ENCODE results near the gene SARM1. TPM values are rescaled to one million over a fixed set of nuclear protein-coding genes. Genes with fewer than 3 reads are reported as not detected.

The SARM1 gene
- total RNA-seq, 1 experiment from 2014 or later: 6.4 TPM

DNA sequence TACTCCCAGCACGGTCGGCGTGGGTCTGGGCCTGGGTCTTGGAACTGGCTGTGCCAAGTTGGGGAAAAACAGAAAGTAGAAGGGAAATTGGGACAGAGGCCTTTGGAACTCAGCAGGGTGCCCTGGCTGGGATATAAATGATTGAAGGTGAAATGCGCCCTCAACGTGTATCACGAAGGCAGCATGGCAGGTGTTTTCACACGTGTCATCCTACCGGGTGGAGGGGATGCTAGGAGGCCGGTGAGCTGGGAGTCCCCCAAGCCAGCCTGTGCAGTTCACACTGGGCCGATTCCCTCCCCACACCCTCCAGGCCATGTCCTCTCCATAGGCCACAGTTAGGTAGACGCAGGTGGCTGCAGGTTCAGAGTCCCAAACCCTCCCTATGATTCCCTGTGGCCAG is 30.0 kb upstream of the SARM1 start:
- DNase-seq (ENCODE audit: low read depth): no peak

GRCh38 chr17:28342313-28342712 is 29.2 kb upstream of the SARM1 start:
- no peak for DNase-seq (ENCODE audit: low read depth)

- DNase-seq (ENCODE audit: low read depth): no peak
Observed at GRCh38 chr17:28343491-28343932, 28.0 kb upstream of the SARM1 start.

- no peak for DNase-seq (ENCODE audit: low read depth)
Observed at GRCh38 chr17:28344011-28344410, 27.5 kb upstream of the SARM1 start.

- DNase-seq (ENCODE audit: low read depth): no peak
Observed at GRCh38 chr17:28344435-28344901, 27.0 kb upstream of the SARM1 start.

GRCh38 chr17:28345419-28346198 is 25.9 kb upstream of the SARM1 start:
- peak; percentile 15 for DNase-seq (ENCODE audit: low read depth)

- peak; percentile 38 for DNase-seq (ENCODE audit: low read depth)
Observed at GRCh38 chr17:28346199-28346580, 25.3 kb upstream of the SARM1 start.

DNA sequence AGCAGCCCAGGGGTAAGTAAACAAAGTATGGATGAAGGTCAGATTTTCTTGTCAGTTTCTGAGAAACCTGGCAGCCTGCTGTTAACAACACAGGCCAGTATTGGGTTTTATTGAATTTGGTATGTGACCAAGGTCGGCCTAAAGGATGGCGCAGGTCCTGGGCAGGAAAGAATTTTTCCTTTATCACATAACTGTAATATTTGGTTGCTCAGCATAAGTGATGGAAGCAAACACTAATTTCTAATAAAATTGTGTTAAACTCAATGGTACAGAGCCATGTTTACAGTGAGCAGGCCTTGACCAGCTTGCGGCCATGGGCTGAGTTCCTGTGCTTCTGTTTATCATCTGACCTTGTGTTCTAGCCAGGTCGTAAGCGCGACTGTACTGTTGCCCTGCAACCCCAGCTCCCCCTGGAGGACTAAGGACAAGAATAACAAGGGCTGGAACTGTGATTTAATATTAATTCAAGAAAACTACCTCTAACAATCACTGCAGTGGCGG is 24.7 kb upstream of the SARM1 start:
- DNase-seq (ENCODE audit: low read depth): peak; percentile 4

DNA sequence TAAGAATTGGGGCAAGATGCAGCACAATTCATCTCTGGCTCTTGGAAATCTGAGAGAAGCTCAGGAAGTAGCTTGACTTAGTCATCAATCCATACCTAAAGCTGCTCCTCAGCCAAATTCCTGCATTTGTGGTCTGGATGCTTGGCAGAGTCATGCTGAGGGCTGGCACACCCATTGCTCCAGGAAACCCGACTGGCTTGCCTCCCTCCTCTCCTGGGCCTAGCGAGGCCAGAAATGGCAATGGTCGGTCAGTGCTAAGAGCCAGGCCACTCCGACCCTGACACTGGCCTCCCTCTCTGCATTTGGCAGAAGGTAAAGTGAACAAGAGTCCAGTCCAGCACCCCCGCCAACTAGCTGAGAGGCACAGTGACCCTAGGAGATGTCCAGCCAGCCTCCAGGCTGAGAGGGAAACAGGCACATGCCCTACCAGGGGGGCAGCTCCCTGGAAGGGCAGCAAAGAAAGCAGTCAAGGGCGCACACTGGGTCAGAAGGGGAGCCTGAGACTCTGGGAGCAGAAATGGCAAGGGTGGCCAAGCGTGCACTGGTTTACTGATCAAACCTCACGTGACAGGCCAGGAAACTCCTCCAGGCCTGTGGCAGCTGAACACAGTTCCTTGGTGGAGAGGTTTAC is 24.1 kb upstream of the SARM1 start:
- DNase-seq (ENCODE audit: low read depth): peak; percentile 95

DNA sequence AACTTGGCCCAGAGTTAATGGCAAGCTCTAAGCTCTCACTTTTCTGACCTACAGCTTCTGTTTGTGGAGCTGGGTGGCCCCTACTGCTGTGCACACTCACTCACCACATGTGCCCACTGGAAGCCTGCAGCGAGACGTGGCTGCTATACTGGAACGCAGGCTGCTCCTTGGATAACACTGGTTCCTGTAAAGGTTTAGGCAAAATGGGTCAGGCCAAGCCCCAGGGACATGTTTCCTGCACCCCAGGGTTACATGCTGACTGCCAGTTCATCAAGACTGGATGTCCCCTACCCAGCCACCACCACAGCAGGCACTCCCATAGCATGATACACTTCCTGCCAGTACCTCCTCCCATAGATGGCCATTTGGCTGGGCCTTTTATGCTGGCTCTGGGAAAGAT is 22.5 kb upstream of the SARM1 start:
- DNase-seq (ENCODE audit: low read depth): no peak

- DNase-seq (ENCODE audit: low read depth): no peak
Observed at GRCh38 chr17:28350271-28350670, 21.2 kb upstream of the SARM1 start.

- peak; percentile 91 for DNase-seq (ENCODE audit: low read depth)
Observed at GRCh38 chr17:28357061-28357900, 14.2 kb upstream of the SARM1 start, which contains the start of gene POLDIP2. TSS of gene POLDIP2 (minus strand) at chr17:28357527. CDS start at chr17:28357448, 79 bp downstream.

- DNase-seq (ENCODE audit: low read depth): no peak
Observed at GRCh38 chr17:28357901-28358197, 13.6 kb upstream of the SARM1 start.

GRCh38 chr17:28363186-28363585 is 8.3 kb upstream of the SARM1 start:
- no peak for DNase-seq (ENCODE audit: low read depth)

DNA sequence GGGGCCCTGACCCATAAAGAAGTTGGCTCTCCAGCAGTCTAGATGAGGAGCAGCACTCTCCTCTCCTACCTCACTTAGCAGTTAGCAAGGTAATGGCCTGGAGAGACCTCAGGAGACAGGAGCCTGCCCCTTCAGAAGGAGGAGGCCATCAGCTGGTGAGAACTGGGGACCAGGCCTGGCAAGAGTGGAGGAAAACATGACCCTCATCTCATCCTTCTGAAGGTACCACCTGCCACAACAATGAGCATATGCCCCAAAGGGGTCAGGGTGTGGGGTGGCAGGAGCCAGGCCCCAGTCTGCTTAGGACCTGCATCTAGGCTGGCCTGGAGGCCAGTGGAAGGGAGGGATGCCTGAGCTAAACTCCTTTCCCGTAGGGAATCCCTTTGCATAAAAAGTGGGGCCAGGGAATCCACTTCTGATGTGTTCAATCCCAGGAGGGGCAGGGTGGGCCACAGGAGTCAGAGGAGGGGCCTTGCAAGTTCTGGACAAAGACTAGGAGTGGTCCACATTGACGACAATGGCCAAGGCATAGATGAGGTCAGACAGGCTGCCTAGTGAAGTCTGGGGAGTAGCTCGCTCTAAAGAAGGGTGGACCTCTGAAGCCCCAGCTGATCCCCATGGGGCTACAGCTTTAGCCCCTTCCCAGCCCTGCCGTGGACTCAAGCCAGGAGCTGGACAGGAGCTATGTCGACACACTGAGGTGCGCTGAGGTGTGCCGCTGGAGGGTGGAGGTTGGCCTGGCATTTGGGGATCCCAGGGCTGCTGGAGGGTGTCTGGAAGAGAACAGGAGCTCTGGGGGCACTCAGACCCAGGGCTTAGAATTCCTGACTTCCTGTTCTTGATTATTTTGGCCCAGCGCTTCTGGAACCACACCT is 7.5 kb upstream of the SARM1 start:
- no peak for DNase-seq (ENCODE audit: low read depth)

- DNase-seq (ENCODE audit: low read depth): no peak
Observed at GRCh38 chr17:28364665-28365363, 6.7 kb upstream of the SARM1 start, which contains the start of gene SEBOX. TSS of gene SEBOX (minus strand) at chr17:28365199. CDS start at chr17:28365151, 48 bp downstream.

- DNase-seq (ENCODE audit: low read depth): no peak
Observed at GRCh38 chr17:28365487-28365886, 6.0 kb upstream of the SARM1 start.

DNA sequence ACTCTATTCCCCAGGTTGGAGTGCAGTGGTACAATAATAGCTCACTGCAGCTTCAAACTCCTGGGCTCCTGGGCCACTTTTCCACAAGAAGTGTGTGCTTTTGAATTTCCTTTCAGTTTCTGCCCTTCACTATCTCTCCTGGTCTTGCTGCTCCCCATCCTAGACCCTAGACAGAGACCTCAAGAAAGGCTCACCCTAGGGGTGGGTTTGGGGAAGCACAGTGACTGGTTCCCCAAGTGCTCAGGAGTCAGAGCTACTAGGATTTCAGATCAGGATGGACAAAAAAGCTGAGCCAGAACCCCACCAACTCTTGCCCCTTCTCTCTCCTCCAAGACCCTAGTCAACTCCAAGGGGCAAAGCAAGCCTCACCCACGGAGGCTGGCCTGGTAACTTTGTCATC is 4.9 kb upstream of the SARM1 start:
- DNase-seq (ENCODE audit: low read depth): no peak

- DNase-seq (ENCODE audit: low read depth): no peak
Observed at GRCh38 chr17:28367641-28368305, 3.7 kb upstream of the SARM1 start.

GRCh38 chr17:28368306-28368831 is 3.1 kb upstream of the SARM1 start:
- DNase-seq (ENCODE audit: low read depth): no peak
